IPS DF 6.9 (cell line): ENCODE data around the gene CERS6.

Experiments used
- DNase-seq: peaks from one replicate; pipeline ENCODE4 v3.0.0-alpha.2; 2013; ENCODE audit warnings: low read depth, low spot score
- H3K27ac ChIP-seq: one replicate; pipeline ENCODE4 v1.5.1; 2013; ENCODE audit warnings: low read length, control low read depth
- H3K27me3 ChIP-seq: 2 replicates; pipeline ENCODE4 v1.6.1; 2013; ENCODE audit warnings: mild to moderate bottlenecking, low read length; ENCODE audit not compliant: control insufficient read depth, insufficient read depth
- H3K36me3 ChIP-seq: 2 replicates; pipeline ENCODE4 v1.6.1; 2013; ENCODE audit warnings: low read length; ENCODE audit not compliant: control insufficient read depth, insufficient read depth
- H3K4me1 ChIP-seq: 2 replicates; pipeline ENCODE4 v1.6.1; 2013; ENCODE audit warnings: low read length; ENCODE audit not compliant: control insufficient read depth, insufficient read depth
- H3K4me3 ChIP-seq: 2 replicates; pipeline ENCODE4 v1.5.1; 2013; ENCODE audit warnings: mild to moderate bottlenecking, low read length
- H3K9me3 ChIP-seq: 2 replicates; pipeline ENCODE4 v1.6.1; 2013; ENCODE audit warnings: low read length, inconsistent platforms; ENCODE audit not compliant: control insufficient read depth, insufficient read depth
- WGBS: extraction: QIAGEN DNeasy Blood & Tissue Kit; methylation state at CpG from one replicate; pipeline ENCODE4 v1.1.7; 2013; ENCODE audit warnings: mixed read lengths, missing lambda C conversion rate; ENCODE audit not compliant: insufficient read length, insufficient coverage; 5-methylcytosine and 5-hydroxymethylcytosine counted together

The CERS6 gene

GRCh38 chr2:168519534-168520308, 63.6 kb downstream of the CERS6 start:
- WGBS: no CpG with 5 or more reads among the region's 5 CpGs
- no peak overlapping the region for H3K27ac ChIP-seq

GRCh38 chr2:168521053-168521741, 65.1 kb downstream of the CERS6 start:
- H3K4me3 ChIP-seq: no peak overlapping the region
- no peaks in the 10 kb centered on the region for H3K9me3 ChIP-seq
- H3K27me3 ChIP-seq: no peaks in the 10 kb centered on the region
- H3K36me3 ChIP-seq: no peaks in the 10 kb centered on the region
- H3K27ac ChIP-seq: no peak overlapping the region
- H3K4me1 ChIP-seq: peaks cover 5% of the 10 kb centered on the region; the same call in 1 of the 2 replicates
- WGBS: no CpG with 5 or more reads among the region's 6 CpGs
- DNase-seq: no peak

More at GRCh38 chr2:168519534-168520308, 63.6 kb downstream of the CERS6 start:
- Histone ChIP-seq H3K36me3 (no peaks in the 10 kb centered on the region), H3K4me3 (no peak overlapping the region), H3K9me3 (no peaks in the 10 kb centered on the region), H3K27me3 (no peaks in the 10 kb centered on the region), H3K4me1 (peaks cover 5% of the 10 kb centered on the region; the same call in 1 of the 2 replicates)
- no peak for DNase-seq

- Histone ChIP-seq H3K27ac (no peak overlapping the region), H3K4me1 (peaks cover 5% of the 10 kb centered on the region; the same call in 1 of the 2 replicates)
- WGBS: no CpG with 5 or more reads among the region's 2 CpGs
These were observed 66.4 kb downstream of the CERS6 start for GRCh38 chr2:168522446-168522845.

GRCh38 chr2:168524005-168524404, 67.9 kb downstream of the CERS6 start:
- H3K27ac ChIP-seq: no peak overlapping the region
- H3K4me1 ChIP-seq: peaks cover 3% of the 10 kb centered on the region; the same call in 1 of the 2 replicates
- no peaks in the 10 kb centered on the region for H3K27me3 ChIP-seq
- H3K9me3 ChIP-seq: no peaks in the 10 kb centered on the region
- H3K36me3 ChIP-seq: no peaks in the 10 kb centered on the region
- H3K4me3 ChIP-seq: no peak overlapping the region
- WGBS: no CpG with 5 or more reads among the region's 2 CpGs
- DNase-seq: no peak

More at GRCh38 chr2:168522446-168522845, 66.4 kb downstream of the CERS6 start:
- no peaks in the 10 kb centered on the region for H3K27me3 ChIP-seq
- H3K9me3 ChIP-seq: no peaks in the 10 kb centered on the region
- H3K4me3 ChIP-seq: no peak overlapping the region
- H3K36me3 ChIP-seq: no peaks in the 10 kb centered on the region
- DNase-seq: no peak

GRCh38 chr2:168525020-168525419, 68.9 kb downstream of the CERS6 start:
- H3K27me3 ChIP-seq: no peaks in the 10 kb centered on the region
- WGBS: no CpG with 5 or more reads among the region's 3 CpGs
- no peak overlapping the region for H3K27ac ChIP-seq
- DNase-seq: no peak
- no peaks in the 10 kb centered on the region for H3K9me3 ChIP-seq
- no peak overlapping the region for H3K4me3 ChIP-seq
- peaks cover 3% of the 10 kb centered on the region; the same call in 1 of the 2 replicates for H3K4me1 ChIP-seq
- H3K36me3 ChIP-seq: no peaks in the 10 kb centered on the region

GRCh38 chr2:168525716-168526446, 69.8 kb downstream of the CERS6 start:
- Histone ChIP-seq H3K4me1 (peaks cover 3% of the 10 kb centered on the region; the same call in 1 of the 2 replicates), H3K27ac (no peak overlapping the region), H3K27me3 (no peaks in the 10 kb centered on the region), H3K9me3 (no peaks in the 10 kb centered on the region), H3K36me3 (no peaks in the 10 kb centered on the region), H3K4me3 (no peak overlapping the region)
- no peak for DNase-seq
- WGBS: no CpG with 5 or more reads among the region's 1 CpG

GRCh38 chr2:168526641-168527040, 70.6 kb downstream of the CERS6 start:
- WGBS: no CpG with 5 or more reads among the region's 3 CpGs
- H3K4me3 ChIP-seq: no peak overlapping the region
- H3K9me3 ChIP-seq: no peaks in the 10 kb centered on the region
- no peaks in the 10 kb centered on the region for H3K27me3 ChIP-seq
- H3K4me1 ChIP-seq: no peaks in the 10 kb centered on the region; the same call in 1 of the 2 replicates
- H3K27ac ChIP-seq: no peak overlapping the region
- no peak for DNase-seq
- no peaks in the 10 kb centered on the region for H3K36me3 ChIP-seq

- Histone ChIP-seq H3K4me1 (no peaks in the 10 kb centered on the region; the same call in 1 of the 2 replicates), H3K27ac (no peak overlapping the region)
These were observed 71.9 kb downstream of the CERS6 start for GRCh38 chr2:168528016-168528415.

GRCh38 chr2:168528469-168528868, 72.4 kb downstream of the CERS6 start:
- DNase-seq: no peak
- H3K4me3 ChIP-seq: no peak overlapping the region
- no peaks in the 10 kb centered on the region for H3K36me3 ChIP-seq
- H3K27me3 ChIP-seq: no peaks in the 10 kb centered on the region
- H3K4me1 ChIP-seq: no peaks in the 10 kb centered on the region; the same call in 1 of the 2 replicates
- no peak overlapping the region for H3K27ac ChIP-seq
- no peaks in the 10 kb centered on the region for H3K9me3 ChIP-seq

More at GRCh38 chr2:168528016-168528415, 71.9 kb downstream of the CERS6 start:
- H3K27me3 ChIP-seq: no peaks in the 10 kb centered on the region
- DNase-seq: no peak
- no peak overlapping the region for H3K4me3 ChIP-seq
- H3K36me3 ChIP-seq: no peaks in the 10 kb centered on the region
- H3K9me3 ChIP-seq: no peaks in the 10 kb centered on the region

GRCh38 chr2:168529054-168529833, 73.2 kb downstream of the CERS6 start:
- Histone ChIP-seq H3K4me1 (no peaks in the 10 kb centered on the region; the same call in 1 of the 2 replicates), H3K27ac (no peak overlapping the region), H3K4me3 (no peak overlapping the region), H3K36me3 (no peaks in the 10 kb centered on the region), H3K9me3 (no peaks in the 10 kb centered on the region), H3K27me3 (no peaks in the 10 kb centered on the region)
- DNase-seq: no peak
- WGBS: no CpG with 5 or more reads among the region's 2 CpGs
